Posterior cingulate gyrus (tissue), 11 donors: Measurements from ENCODE around the gene WNT10A.
A peak's percentile ranks its signal among the peaks of the same experiment; 100 is the strongest.
"Not testable (repeated sequence)": the region's sequence is repeated elsewhere in the genome, so short reads cannot be mapped to it uniquely, and the experiment has no call there.

ENCODE experiments used
- DNase-seq, 10 donors: peaks; one replicate each; pipeline versions ENCODE4 v3.0.0 to v3.0.0-alpha.2; 2020 to 2021; ENCODE audit warnings: mixed read lengths in 3 of 10
- intact Hi-C: fragments of 100-400 bp; cut with DNase I; formaldehyde crosslinking; loops from one replicate; pipeline ENCODE4 v1.15.1; 2023

Gene WNT10A

GRCh38 chr2:218899147-218899546, 18.5 kb downstream of the WNT10A start:
- intact Hi-C loops, result loop anchor here (2.0 to 5.0 kb wide), 2 partner anchors 46 to 58 kb away; partner anchors contain the start of gene CDK5R2
- peak in 1 of 10 donors; percentile 75 for DNase-seq

DNA sequence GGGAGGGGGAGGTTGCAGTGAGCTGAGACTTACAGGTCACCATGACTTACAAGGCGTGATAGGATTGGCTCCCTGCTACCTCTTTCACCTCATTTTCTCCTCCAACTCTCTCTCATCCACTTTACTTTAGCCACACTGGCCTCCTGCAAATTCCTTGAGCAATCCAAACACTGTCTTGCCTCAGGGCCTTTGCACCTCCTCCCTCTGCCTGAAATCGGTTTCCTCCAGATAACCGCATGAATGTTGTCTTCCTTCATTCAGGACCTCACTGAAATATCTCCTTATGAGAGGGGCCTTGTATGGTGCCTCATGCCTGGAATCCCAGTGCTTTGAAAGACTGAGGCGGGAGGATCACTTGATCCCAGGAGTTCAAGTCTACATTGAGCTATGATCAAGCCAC, 21.8 kb downstream of the WNT10A start:
- no peak for DNase-seq
- intact Hi-C loops, result no loop called here

- intact Hi-C loops, result no loop called here
- DNase-seq, result no peak
Measured at GRCh38 chr2:218904176-218904575, 23.5 kb downstream of the WNT10A start.

- intact Hi-C loops, result no loop called here
- DNase-seq, result peak; percentile 63 to 97 (median 84)
Measured at GRCh38 chr2:218908721-218909619, 28.3 kb downstream of the WNT10A start.

DNA sequence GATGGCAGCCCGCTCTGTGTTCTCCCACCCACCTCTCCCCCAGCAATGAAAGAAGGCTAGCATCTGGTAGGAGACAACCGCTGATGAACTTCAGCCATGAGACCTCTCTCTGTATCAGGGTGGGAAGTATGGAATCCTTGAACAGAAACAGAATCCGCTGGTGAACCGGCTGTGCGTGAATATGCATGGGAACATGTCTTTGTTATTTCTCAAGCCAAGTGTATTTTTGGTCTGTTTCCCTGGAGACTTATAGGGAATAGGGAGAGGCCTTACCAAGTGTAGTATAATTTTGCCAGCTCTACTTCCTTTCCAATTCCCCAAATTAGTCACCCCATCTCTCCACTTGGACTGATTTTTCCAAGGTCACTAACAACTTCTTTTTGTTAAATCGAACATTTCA, 30.1 kb downstream of the WNT10A start:
- intact Hi-C loops, result no loop called here
- DNase-seq, result no peak

- no peak for DNase-seq
- intact Hi-C loops, result no loop called here
Measured at GRCh38 chr2:218920504-218920903, 39.9 kb downstream of the WNT10A start.

GRCh38 chr2:218924757-218925156, 44.1 kb downstream of the WNT10A start:
- no peak for DNase-seq
- intact Hi-C loops, result no loop called here

DNA sequence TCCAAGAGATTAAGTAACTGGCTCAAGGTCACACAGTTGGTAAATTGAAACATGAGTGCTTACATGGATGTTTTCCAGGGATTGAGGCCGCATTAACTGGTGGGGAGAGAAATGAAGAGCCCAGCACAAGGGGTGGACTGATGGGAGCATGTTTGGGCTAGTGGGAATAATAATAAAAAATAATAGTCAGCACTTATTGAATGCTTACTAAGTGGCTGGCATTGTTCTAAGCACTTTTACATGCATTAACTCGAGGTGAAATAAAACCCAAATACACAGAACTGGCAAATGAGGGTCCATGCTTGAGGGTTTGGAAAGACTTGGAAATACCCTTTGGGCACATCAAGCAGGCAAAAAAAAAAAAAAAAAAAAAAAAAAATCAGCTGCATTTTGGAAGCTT, 44.8 kb downstream of the WNT10A start:
- DNase-seq, result no peak
- intact Hi-C loops, result no loop called here

GRCh38 chr2:218927422-218927821, 46.8 kb downstream of the WNT10A start:
- DNase-seq, result no peak
- intact Hi-C loops, result no loop called here

DNA sequence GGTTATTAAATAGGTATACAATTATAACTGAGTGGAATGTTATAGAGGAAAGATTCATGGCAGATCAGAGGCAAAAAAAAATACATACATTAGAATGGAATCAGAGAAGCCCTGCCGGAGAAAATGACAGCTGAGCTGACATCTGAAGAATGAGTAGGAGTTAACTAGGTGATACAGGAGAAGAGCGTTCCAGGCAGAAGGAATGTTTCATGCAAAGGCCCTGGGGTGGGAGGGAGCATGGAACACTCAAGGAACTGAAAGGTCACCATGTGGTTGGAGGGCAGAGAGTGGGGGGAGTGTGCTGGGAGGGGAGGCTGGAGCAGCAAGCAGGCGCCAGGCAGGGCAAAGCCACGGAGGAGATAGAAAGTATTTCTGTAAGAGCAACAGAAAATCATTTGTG, 47.2 kb downstream of the WNT10A start:
- intact Hi-C loops, result no loop called here
- DNase-seq, result no peak

GRCh38 chr2:218930488-218930887, 49.8 kb downstream of the WNT10A start:
- DNase-seq, result peak in 2 of 10 donors; percentile 36 to 89
- intact Hi-C loops, result not testable (repeated sequence)

DNA sequence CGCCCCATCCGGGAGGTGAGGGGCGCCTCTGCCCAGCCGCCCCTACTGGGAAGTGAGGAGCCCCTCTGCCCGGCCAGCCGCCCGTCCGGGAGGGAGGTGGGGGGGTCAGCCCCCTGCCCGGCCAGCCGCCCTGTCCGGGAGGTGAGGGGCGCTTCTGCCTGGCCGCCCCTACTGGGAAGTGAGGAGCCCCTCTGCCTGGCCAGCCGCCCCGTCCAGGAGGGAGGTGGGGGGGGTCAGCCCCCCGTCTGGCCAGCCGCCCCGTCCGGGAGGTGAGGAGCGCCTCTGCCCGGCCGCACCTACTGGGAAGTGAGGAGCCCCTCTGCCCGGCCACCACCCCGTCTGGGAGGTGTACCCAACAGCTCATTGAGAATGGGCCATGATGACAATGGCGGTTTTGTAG, 51.1 kb downstream of the WNT10A start:
- intact Hi-C loops, result not testable (repeated sequence)

More for the DNA sequence above, 51.1 kb downstream of the WNT10A start:
- DNase-seq, result not testable (repeated sequence)
